ENCODE results near the gene GOLGA5. TPM values are rescaled to one million over a fixed set of nuclear protein-coding genes. Genes with fewer than 3 reads are reported as not detected.

Gene GOLGA5
- total RNA-seq, 1 experiment from 2014 or later: 25.4 TPM

- H3K18ac ChIP-seq (ENCODE audit: insufficient read length, low read depth, low read length): no peak overlapping the region
- no peak overlapping the region for H2BK15ac ChIP-seq (ENCODE audit: low read depth, low read length)
- no peak overlapping the region for H2AFZ ChIP-seq (ENCODE audit: low read length)
- H3K79me1 ChIP-seq (ENCODE audit: insufficient read depth, low read depth, low read length, poor library complexity, severe bottlenecking): no peaks in the 10 kb centered on the region
- no peak overlapping the region for H3K4me3 Mint-ChIP-seq
- no peak overlapping the region for H4K8ac ChIP-seq (replicated peaks; ENCODE audit: insufficient read length, low read depth, low read length)
- no peak overlapping the region for H3K23ac ChIP-seq (ENCODE audit: insufficient read length, low read depth, low read length)
- no peaks in the 10 kb centered on the region for H3K27me3 Mint-ChIP-seq (ENCODE audit: low read depth)
- H3K9me3 Mint-ChIP-seq: no peaks in the 10 kb centered on the region
- H3K9ac ChIP-seq (ENCODE audit: extremely low read depth, insufficient read length, low read length): no peak overlapping the region
- H3K23me2 ChIP-seq (ENCODE audit: insufficient read length, low read depth, low read length, poor library complexity, severe bottlenecking): no peaks in the 10 kb centered on the region
- no peak overlapping the region for H3K4ac ChIP-seq (ENCODE audit: low read depth, low read length)
- no peaks in the 10 kb centered on the region for H3K4me1 Mint-ChIP-seq
- DNase-seq: no peak
- WGBS (ENCODE audit: extremely low coverage, insufficient read length, low lambda C conversion rate): no CpG with 5 or more reads among the region's 4 CpGs
- no peak overlapping the region for H3K4me2 ChIP-seq (ENCODE audit: insufficient read depth, insufficient read length, low read length)
- H4K91ac ChIP-seq (ENCODE audit: insufficient read length, low read depth, low read length): no peak overlapping the region
- no peak overlapping the region for H3T11ph ChIP-seq (ENCODE audit: low read length)
- H2AK5ac ChIP-seq (ENCODE audit: insufficient read length, low read length): no peak overlapping the region
- H3K27ac ChIP-seq (ENCODE audit: insufficient read length, low read depth, low read length): no peak overlapping the region
- H2BK5ac ChIP-seq (ENCODE audit: insufficient read length, low read length): no peak overlapping the region
- no peak overlapping the region for H4K5ac ChIP-seq (ENCODE audit: insufficient read length, low read depth, low read length)
- no peaks in the 10 kb centered on the region for H3K27me3 ChIP-seq (ENCODE audit: insufficient read depth, low read length)
- TF ChIP-seq, protein P1, sequence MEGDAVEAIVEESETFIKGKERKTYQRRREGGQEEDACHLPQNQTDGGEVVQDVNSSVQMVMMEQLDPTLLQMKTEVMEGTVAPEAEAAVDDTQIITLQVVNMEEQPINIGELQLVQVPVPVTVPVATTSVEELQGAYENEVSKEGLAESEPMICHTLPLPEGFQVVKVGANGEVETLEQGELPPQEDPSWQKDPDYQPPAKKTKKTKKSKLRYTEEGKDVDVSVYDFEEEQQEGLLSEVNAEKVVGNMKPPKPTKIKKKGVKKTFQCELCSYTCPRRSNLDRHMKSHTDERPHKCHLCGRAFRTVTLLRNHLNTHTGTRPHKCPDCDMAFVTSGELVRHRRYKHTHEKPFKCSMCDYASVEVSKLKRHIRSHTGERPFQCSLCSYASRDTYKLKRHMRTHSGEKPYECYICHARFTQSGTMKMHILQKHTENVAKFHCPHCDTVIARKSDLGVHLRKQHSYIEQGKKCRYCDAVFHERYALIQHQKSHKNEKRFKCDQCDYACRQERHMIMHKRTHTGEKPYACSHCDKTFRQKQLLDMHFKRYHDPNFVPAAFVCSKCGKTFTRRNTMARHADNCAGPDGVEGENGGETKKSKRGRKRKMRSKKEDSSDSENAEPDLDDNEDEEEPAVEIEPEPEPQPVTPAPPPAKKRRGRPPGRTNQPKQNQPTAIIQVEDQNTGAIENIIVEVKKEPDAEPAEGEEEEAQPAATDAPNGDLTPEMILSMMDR (conservative IDR thresholded peaks at IDR 0.05): no peak
- no peak overlapping the region for H2BK120ac ChIP-seq (ENCODE audit: low read depth, low read length, poor library complexity, severe bottlenecking)
- no peak overlapping the region for H3K14ac ChIP-seq (ENCODE audit: insufficient read depth, low read length)
- H4K20me1 ChIP-seq (ENCODE audit: control insufficient read depth, insufficient read depth, insufficient read length): no peaks in the 10 kb centered on the region
- no peaks in the 10 kb centered on the region for H3K4me1 ChIP-seq (ENCODE audit: insufficient read depth, low read length)
- no peaks in the 10 kb centered on the region for H3K79me2 ChIP-seq (ENCODE audit: insufficient read depth, low read length)
- no peak overlapping the region for H2BK12ac ChIP-seq (ENCODE audit: insufficient read length, low read depth, low read length)
- H2BK20ac ChIP-seq (ENCODE audit: low read depth, low read length, poor library complexity, severe bottlenecking): no peak overlapping the region
- H3K56ac ChIP-seq (ENCODE audit: insufficient read length, low read depth, low read length): no peak overlapping the region
- H3K9me3 ChIP-seq (ENCODE audit: control insufficient read depth, low read depth, low read length): no peaks in the 10 kb centered on the region
- H3K36me3 Mint-ChIP-seq (ENCODE audit: insufficient read depth in 1 of 3, low read depth in 3 of 3): peaks cover 0 to 15% (median 10%) of the 10 kb centered on the region in 3 experiments; a peak in 4 of 7 replicates
- peak overlapping the region in 1 of 3 experiments; percentile 8; a peak in 1 of 7 replicates for H3K27ac Mint-ChIP-seq
Measured at GRCh38 chr14:92844204-92844603, 50.1 kb downstream of the GOLGA5 start.

Measured in H9 (cell line).